NCI-H2196 (cell line): ENCODE data around the gene APRT.

Source experiments
- DNase-seq: peaks from one replicate; lab custom pipeline; 2025; ENCODE audit not compliant: unreplicated experiment; lab: John Stamatoyannopoulos, UW

Gene APRT

DNA sequence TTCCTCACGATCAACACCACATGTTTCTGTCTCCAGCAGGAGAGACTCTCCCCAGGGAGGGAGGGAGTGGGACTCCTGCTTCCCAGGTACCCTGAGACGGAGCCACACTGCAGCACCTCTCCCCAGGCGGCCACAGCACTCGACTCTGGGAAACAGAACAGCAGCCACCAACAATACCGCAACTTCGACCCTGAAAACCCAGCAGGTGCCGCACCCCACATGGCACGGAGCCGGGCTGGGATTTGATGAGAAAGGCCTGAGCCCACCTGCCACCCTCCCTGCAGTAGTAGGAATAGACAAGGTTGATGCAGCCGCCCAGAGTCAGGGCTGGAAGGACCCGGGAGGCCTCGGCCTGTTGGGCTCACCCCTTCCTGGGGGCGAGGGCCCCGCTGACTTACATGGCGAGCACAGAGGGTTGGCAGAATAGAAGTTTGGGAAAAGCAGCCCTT lies 30.6 kb upstream of the APRT start:
- no peak for DNase-seq

DNA sequence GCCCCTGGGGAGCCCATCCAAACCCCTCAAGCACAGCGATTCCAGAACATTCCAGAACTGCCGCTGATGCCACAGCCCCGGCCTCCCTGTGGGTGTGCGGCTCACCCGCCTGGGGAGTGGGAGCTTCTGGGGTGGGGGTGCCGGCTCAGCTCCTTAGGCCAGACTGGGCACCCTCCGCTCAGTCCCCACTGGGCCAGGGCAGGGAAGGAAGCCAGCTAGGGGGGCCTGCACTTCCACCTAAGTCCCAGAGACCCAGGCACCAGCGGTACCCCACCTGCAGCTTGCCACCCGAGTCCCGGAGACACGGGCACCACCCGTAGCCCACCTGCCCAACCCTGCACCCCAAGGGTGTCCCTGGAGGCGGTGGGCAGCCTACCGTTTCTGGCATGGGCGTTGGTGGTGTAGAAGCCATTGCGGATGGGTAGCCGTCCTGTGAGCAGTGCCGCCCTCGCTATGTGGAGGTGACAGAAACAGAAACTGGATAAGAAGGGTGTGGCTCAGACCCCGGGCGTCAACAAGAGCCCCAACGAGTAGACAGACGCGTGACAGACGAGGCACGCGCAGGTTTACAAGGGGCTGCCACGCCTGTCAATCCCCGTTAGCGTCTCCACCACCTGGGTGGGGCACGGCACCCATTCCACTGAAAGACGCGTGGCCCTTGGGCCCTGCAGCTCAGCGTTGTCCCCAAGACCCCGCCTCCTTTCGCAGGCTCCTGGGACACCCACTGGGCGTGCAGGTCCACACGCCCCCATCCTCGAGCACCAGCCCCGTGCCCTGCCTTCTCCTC lies 30.0 kb upstream of the APRT start:
- DNase-seq: no peak

DNA sequence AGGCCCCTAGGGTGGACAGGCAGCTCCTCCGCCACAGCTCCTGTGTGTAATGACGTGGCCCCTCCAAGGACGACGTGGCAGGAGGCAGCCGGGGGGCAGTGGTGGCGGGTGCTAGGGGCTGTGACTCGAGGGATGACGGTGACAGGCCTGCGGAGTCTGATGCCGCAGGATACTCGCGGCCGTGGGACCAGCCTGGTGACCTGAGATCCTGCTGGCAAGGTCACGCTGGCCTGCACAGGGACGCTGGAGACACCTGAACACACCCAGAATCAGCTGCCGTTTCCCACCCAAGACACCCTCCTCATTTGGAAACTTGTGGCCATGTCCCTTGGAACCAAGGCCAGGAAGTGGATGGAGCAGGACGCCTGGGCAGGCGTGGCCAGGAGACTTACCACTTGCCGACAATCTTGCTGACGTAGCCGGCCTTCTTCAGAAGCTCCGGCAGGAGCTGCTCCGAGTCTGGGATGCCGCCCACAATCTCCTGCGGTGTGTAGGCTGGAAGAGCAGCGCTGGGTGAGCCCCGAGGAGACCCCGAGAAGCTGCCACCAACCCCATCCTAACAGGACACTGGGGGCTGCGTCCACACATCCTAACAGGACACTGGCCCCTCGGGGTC lies 29.0 kb upstream of the APRT start:
- no peak for DNase-seq

DNA sequence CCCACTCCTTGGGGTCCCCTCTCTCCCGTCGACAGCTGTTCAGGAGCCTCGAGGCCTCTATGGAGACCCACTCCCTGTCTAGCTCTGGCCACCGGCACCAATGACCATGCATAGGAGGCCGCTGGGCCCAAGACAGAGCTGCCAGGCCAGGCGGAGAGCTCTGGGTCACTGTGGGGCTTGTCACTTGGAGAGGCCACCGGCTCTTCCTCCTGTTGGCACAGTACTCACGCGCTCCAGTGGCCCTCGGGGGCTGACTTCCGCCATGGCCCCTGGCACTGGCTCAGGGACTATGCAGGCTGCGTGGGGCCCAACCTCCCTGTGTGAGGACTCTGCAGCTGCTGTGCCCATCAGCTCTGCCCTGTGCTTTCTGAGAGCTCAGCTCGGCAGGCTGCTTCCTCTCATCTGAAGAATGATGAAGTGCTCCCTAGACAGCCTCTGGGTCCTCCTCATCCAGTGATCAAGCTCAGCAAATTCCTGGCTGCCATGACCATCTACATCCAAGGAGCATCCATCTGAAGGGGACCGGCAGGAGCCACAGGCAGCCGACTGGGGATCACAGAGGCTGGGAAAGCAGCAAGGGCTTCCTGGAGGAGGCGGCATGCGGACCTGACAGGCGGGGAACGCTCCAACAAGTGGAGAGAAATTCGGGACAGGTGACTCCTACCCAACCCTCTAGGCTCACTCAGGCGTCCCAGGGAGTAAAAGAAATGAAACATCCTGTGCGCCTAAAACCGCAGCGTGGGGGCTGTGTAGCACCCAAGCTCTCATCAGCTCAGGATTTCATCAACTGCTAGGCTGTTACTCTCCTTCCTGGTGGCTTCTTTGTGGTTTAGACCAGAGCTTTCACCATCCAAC lies 28.2 kb upstream of the APRT start:
- DNase-seq: no peak

DNA sequence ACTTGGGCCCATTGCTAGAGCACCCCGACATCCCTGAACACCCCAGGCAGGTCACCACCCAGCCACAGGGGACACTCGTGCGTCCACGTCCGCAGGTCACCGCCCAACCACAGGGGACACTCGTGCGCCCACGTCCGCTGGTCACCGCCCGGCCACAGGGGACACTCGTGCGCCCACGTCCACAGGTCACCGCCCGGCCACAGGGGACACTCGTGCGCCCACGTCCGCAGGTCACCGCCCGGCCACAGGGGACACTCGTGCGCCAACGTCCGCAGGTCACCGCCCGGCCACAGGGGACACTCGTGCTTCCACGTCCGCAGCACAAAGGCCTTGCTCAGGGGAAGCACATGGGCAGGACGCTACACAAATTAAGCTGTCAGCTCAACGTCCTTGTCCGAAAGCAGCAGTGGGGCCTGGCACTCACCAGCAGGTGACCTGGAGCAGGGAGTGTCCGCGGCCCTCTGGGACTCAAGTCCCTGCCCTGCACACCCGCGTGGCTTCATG lies 27.4 kb upstream of the APRT start:
- no peak for DNase-seq

DNA sequence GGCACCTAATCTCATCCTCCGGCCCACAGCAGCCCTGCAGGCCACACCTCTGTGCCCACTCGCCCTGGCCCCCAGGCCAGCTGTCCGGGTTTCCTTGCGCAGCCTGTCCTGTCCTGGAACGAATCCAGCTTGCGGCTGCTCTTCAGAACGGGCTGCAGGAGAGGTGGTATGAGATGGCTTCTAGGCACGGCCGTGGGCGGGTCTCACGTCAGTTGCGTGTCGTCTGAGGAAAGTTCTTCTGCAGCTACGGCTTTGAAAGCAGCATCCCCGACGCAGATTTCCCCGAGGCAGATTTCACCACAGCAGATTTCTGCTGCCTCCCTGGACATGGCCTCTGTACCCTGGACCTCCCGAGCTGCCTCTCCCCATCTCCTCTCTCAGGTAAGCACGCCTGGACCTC lies 26.8 kb upstream of the APRT start:
- DNase-seq: no peak

DNA sequence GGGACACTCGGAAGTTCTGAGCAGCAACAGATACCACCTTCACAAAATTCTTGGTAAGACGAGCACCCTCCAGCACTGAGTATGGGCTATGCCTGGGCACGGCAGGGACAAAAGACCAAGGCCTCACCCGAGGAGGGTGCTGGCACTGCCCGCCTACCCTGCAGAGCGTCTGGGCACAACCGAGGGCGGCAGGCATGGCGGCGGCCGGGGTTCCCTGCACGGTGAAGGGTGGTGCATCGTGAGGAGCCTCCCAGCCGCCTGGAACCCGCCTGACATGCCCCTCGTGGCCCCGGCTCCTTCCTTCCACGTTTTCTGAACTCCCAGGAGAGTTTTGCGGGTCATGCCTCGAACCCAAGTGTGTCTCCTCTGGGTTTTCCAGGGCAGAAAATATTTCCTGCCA lies 26.1 kb upstream of the APRT start:
- DNase-seq: no peak

DNA sequence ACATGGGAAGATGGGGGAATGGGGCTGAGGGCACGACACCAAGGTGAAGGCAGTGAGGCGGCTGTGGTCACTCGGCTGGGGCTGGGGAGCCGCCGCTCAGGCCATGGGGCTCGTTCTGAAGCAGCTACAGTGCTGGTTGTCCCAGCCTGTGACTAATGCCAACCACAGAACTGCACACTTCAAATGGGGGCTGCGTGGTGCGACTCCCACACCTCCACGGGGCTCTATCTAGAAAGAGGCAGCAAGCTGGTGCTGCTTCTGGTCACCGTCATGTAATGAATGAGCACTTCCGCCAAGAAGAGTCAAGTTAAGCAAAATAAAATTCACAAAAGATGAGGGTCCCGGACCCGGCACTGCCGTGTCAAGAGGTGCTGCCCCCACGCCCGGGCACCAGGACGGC lies 25.1 kb upstream of the APRT start:
- no peak for DNase-seq

DNA sequence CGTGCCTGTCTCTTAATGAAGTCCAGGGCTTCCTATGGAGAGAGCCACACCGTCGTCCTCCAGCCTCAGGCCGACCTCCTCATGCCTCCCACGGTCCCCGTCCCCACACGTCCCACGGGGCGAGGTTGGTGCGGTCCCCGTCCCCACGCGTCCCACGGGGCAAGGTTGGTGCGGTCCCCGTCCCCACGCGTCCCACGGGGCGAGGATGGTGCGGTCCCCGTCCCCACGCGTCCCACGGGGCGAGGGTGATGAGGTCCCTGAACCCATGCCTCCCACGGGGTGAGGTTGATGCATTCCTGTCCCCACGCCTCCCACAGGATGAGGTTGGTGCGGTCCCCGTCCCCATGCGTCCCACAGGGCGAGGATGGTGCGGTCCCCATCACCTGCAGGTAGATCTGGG lies 24.1 kb upstream of the APRT start:
- no peak for DNase-seq

DNA sequence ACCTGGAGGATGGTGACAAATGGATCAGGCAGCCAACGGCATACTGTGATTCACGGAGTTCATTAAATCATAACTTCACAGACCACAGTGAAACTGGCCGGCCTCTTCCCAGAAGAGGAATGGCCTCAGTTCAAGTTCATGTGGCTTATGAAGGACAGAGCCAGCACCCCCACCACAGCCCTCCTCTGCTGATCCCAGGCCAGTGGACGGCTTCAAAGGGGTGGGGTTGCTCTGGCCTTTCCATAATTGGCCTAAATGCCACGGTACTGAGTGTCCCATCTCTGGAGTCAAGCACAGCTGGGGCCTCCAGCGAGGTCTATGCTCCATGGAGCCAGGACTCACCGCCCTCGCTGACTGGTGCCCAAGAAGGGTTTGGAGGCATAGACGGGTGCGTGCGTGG lies 23.7 kb upstream of the APRT start:
- no peak for DNase-seq

DNA sequence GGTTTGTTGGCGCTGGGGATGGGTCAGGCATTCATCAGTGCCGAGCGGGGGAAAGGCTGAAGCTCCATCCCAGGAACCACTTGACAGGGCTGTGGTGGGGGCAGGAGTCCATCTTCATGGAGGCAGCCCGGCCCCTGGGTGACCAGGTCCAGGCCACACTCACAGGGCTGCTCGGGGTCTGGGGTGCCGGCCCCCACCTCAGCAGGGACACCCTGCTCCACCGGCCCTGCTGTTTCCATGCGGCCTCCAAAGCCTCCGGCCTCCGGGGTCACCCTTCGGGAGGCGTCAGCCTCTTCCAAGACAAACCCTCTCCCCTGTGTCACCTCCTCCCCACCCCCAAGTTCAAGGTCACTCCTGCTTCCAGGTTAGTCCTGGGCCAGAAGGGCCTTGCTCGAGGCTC lies 22.9 kb upstream of the APRT start:
- DNase-seq: no peak

DNA sequence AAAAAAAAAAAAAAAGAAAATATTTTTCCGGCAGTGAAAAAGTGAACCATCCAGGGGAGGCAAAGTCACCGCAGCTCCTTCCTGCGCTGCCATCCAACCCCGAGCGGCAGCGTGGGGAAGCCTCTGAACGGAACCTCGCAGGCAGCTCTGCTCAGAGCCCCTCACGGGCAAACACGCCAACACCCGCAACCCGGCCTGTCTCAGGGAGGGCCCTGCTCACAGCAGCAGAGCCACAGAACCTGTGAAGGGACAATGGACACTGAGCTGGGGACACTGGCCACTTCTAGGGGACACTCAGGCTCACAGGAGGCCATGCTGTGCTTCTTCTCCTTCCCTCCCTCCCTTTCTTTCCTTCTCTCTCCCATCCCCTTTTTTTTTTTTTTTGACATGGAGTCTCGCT lies 21.4 kb upstream of the APRT start:
- DNase-seq: no peak

DNA sequence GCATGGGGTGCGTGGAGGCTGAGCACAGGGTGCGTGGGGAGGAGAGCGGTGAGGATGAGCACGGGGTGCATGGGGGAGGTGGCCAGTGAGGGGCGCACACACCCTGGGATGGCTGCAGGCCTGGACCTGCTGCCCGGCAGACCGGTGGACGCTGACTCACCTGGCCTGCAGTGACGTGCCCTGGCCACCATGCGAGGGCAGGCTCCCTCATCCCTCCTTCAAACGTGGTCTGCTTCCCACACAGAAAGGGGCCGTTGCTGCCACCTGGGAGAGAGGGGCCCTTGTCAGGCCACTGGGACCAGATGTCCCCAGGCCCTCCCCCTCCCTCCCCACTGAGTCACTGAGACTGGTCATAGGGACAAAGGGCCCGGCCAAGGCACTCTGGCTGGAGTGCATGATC lies 20.1 kb upstream of the APRT start:
- no peak for DNase-seq

DNA sequence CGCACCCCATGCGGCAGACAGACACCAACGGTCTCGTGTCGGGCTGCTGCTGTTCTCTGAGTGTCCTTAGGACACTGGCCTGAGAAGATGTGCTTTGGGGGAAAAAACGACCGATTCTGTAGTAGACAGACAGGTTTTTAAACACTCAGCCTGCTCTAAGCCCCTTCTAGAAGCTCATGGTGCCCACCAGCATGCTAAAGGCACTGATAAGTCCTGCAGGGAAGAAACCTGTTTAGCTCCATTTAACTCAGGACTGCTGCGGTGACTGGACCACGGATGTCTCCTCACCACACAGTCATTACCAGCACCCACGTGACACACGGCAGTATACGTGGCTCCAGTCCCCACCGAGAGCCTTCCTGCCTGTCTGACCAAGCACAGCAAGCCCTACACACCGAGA lies 19.1 kb upstream of the APRT start:
- no peak for DNase-seq

DNA sequence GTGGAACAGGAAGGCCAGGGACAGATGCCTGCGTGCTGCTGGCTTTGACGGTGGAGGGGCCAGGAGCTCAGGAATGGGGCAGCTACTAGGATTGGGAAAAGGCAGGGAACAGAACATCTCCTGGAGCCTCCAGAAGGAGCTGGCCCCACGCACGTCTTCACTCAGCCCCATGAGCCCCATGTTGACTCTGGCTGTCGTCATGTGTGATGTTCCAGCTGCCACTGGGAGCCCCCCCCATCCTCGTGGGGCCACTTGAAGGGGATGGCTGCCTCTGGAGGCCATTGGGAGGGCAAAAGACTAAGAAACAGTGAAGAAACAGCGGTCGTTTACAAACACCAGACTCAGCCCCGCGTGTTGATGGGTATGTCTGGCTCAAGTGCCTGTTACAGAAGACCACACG lies 18.5 kb upstream of the APRT start:
- DNase-seq: no peak

DNA sequence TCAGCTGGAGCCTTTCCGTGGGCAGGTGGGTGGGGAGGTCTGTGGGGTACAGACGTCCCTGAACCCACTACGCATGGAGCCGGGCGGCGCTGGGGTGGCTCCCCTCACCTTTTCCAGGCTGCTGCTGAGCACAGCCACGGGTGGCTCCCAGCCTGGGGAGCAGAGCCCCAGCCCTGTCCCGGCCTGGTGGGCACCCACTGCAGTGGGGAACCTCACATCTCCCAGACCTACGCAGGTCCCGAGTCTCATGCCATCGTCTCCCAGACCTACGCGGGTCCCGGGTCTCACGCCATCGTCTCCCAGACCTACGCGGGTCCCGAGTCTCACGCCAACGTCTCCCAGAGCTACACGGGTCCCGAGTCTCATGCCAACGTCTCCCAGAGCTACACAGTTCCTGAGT lies 17.0 kb upstream of the APRT start:
- DNase-seq: no peak

DNA sequence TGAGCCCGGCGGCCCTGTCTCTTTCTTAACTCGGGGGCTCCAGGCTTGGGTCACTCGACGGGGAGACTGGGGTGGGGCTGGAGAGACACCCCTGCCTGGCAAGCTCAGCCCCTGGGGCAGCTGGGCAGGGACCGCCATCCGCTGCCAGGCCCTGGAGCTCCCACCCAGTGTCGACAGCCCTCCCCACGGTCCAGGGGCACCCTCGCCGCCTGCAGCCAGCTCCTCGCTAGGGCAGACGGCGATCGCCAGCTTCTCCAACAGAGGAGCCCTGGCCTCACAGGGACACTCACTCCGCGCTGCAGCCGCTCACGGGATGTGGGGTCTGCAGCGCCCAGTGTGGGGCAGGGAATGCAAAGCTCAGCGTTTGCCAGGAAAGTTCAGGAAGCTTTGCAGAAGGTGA lies 16.0 kb upstream of the APRT start:
- no peak for DNase-seq

DNA sequence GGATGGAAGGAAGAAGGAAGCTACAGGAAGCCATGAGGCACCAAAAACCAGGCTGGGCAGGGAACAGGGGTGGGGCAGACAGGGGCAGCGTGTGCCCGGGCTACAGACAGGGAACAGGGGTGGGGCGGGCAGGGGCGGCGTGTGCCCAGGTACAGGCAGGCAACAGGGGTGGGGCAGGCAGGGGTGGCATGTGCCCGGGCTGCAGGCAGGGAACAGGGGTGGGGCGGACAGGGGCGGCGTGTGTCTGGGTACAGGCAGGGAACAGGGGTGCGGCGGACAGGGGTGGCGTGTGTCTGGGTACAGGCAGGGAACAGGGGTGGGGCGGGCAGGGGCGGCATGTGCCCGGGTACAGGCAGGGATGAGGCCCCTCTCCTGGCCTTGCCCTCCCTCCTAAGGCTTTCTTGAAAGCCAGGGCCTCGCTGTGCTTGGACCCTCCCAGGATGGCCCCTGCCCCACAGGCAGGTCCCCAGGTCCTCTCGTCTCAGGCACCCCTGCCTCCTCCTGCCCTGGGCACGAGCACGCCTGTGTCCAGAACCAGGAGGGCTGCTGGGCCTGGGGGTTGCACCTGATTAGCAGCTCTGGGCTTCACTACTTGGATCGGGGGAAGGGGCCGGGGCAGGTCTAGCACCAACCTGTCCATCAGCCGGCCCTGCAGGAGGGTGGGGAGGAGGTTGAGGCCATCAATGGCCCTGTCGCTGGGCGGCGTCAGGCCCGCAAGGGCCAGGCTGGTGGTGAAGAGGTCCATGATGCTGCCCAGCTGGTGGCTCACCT lies 14.5 kb upstream of the APRT start:
- DNase-seq: no peak

DNA sequence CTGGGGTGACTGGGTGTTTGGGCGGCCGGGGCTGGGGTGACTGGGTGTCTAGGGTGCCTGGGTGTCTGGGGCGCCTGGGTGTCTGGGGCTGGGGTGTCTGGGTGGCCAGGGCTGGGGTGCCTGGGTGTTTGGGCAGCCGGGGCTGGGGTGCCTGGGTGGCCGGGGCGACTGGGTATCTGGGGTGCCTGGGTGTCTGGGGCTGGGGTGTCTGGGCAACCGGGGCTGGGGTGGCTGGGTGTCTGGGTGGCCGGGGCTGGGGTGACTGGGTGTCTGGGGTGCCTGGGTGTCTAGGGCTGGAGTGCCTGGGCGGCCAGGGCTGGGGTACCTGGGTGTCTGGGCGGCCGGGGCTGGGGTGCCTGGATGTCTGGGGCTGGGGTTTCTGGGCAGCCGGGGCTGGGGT lies 13.4 kb upstream of the APRT start:
- no peak for DNase-seq

DNA sequence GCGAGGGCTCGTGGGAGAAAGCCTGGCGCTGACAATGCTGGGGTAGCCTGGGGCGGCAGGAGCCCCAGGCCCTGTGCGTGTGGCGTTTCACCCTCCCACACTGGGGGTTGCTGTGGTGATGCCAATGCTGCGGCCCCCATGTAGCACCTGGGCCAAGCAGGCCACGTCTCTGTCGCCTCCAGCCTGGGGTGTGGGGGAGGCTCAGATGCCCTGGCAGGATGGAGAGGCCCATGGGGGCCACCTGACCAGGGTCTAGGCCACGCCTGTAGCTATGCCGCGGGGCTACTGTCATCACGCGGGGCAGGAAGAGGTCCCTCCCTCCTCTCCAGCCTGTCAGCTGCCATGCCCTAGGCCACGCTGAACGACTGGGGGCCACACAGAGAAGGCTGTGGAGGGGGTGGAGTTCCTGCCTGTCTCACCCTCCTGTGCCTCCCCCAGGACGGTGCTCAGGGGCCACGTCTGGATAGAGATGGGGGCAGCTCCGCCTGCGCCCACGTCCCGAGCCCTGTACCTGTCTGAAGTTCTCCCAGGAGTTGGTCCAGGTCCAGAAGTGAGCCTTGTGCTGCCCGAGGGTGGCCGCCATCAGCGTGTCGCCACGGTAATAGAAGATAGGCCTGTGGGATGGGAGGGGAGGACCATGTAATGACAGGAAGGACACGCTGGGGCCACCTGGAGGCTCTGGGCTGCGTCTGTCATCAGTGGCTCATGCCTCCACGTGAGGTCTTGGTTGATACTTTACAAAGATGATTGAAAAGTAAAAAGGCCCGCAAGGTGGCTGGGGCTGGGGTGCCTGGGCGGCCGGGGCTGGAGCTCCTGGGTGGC lies 12.7 kb upstream of the APRT start:
- no peak for DNase-seq
